ENCODE results near the gene MPPE1.

MPPE1 gene

GRCh38 chr18:11955239-11956029 is 47.3 kb upstream of the MPPE1 start:
- peaks cover 5% of the 10 kb centered on the region; the same call in 1 of the 2 replicates for H3K27me3 ChIP-seq (ENCODE audit: insufficient read depth, low read length)
- no peak for TF ChIP-seq CTCF (IDR thresholded peaks at IDR 0.05; ENCODE audit: low read length)
- TF ChIP-seq EZH2 (IDR thresholded peaks at IDR 0.05; ENCODE audit: borderline replicate concordance, low read length): no peak
- H3K4me3 ChIP-seq (ENCODE audit: low read depth, low read length, poor library complexity, severe bottlenecking): no peak overlapping the region
- no peaks in the 10 kb centered on the region for H4K20me1 ChIP-seq (ENCODE audit: insufficient read depth, low read length)
- no peaks in the 10 kb centered on the region for H3K36me3 ChIP-seq (ENCODE audit: insufficient read depth, low read length)
- H3K9me3 ChIP-seq (ENCODE audit: low read length): peaks cover 9% of the 10 kb centered on the region; the same call in 1 of the 2 replicates
- H3K4me2 ChIP-seq (ENCODE audit: low read length): no peak overlapping the region
- H3K9me2 ChIP-seq (ENCODE audit: low read depth, low read length): no peaks in the 10 kb centered on the region
- no peaks in the 10 kb centered on the region for H3K4me1 ChIP-seq (ENCODE audit: insufficient read depth, low read length, severe bottlenecking)
- H3K79me2 ChIP-seq (ENCODE audit: insufficient read depth, low read length): no peaks in the 10 kb centered on the region
- H2AFZ ChIP-seq (ENCODE audit: low read length): no peak overlapping the region
- H3F3A ChIP-seq (ENCODE audit: insufficient read depth, low read length): no peaks in the 10 kb centered on the region
- H3K9ac ChIP-seq (ENCODE audit: low read length): no peak overlapping the region
- no peak overlapping the region for H3K27ac ChIP-seq (ENCODE audit: low read depth, low read length, poor library complexity, severe bottlenecking)

GRCh38 chr18:11953113-11953512 is 45.0 kb upstream of the MPPE1 start:
- Histone ChIP-seq H3K27ac (ENCODE audit: low read depth, low read length, poor library complexity, severe bottlenecking) (no peak overlapping the region), H3K9ac (ENCODE audit: low read length) (no peak overlapping the region), H4K20me1 (ENCODE audit: insufficient read depth, low read length) (no peaks in the 10 kb centered on the region), H3K36me3 (ENCODE audit: insufficient read depth, low read length) (no peaks in the 10 kb centered on the region), H3K9me3 (ENCODE audit: low read length) (peaks cover 9% of the 10 kb centered on the region; the same call in 1 of the 2 replicates), H3K4me3 (ENCODE audit: low read depth, low read length, poor library complexity, severe bottlenecking) (no peak overlapping the region), H3F3A (ENCODE audit: insufficient read depth, low read length) (no peaks in the 10 kb centered on the region), H3K27me3 (ENCODE audit: insufficient read depth, low read length) (peaks cover 5% of the 10 kb centered on the region; the same call in 1 of the 2 replicates), H3K4me1 (ENCODE audit: insufficient read depth, low read length, severe bottlenecking) (no peaks in the 10 kb centered on the region), H3K4me2 (ENCODE audit: low read length) (no peak overlapping the region), H2AFZ (ENCODE audit: low read length) (no peak overlapping the region), H3K9me2 (ENCODE audit: low read depth, low read length) (no peaks in the 10 kb centered on the region), H3K79me2 (ENCODE audit: insufficient read depth, low read length) (no peaks in the 10 kb centered on the region)
- no peak for TF ChIP-seq CTCF (IDR thresholded peaks at IDR 0.05; ENCODE audit: low read length)
- TF ChIP-seq EZH2 (IDR thresholded peaks at IDR 0.05; ENCODE audit: borderline replicate concordance, low read length): no peak

GRCh38 chr18:11951390-11951851 is 43.3 kb upstream of the MPPE1 start:
- Histone ChIP-seq H4K20me1 (ENCODE audit: insufficient read depth, low read length) (no peaks in the 10 kb centered on the region), H3K9me2 (ENCODE audit: low read depth, low read length) (no peaks in the 10 kb centered on the region), H3K4me1 (ENCODE audit: insufficient read depth, low read length, severe bottlenecking) (peaks cover 11% of the 10 kb centered on the region), H3F3A (ENCODE audit: insufficient read depth, low read length) (no peaks in the 10 kb centered on the region), H3K4me2 (ENCODE audit: low read length) (no peak overlapping the region), H3K4me3 (ENCODE audit: low read depth, low read length, poor library complexity, severe bottlenecking) (no peak overlapping the region), H3K27ac (ENCODE audit: low read depth, low read length, poor library complexity, severe bottlenecking) (no peak overlapping the region), H3K9me3 (ENCODE audit: low read length) (no peaks in the 10 kb centered on the region; the same call in 1 of the 2 replicates), H3K27me3 (ENCODE audit: insufficient read depth, low read length) (no peaks in the 10 kb centered on the region), H3K36me3 (ENCODE audit: insufficient read depth, low read length) (no peaks in the 10 kb centered on the region), H3K79me2 (ENCODE audit: insufficient read depth, low read length) (no peaks in the 10 kb centered on the region), H3K9ac (ENCODE audit: low read length) (no peak overlapping the region), H2AFZ (ENCODE audit: low read length) (no peak overlapping the region)
- TF ChIP-seq CTCF (IDR thresholded peaks at IDR 0.05; ENCODE audit: low read length) (no peak), EZH2 (IDR thresholded peaks at IDR 0.05; ENCODE audit: borderline replicate concordance, low read length) (no peak)

Measured in OCI-LY1 (cell line).